Eye (tissue), 1 donor: ENCODE measurements around the gene FOXC1.
A peak's percentile ranks its signal among the peaks of the same experiment; 100 is the strongest.

Experiments used
- DNase-seq: peaks from one replicate; pipeline ENCODE4 v3.0.0-alpha.2; 2015

The FOXC1 gene

DNA sequence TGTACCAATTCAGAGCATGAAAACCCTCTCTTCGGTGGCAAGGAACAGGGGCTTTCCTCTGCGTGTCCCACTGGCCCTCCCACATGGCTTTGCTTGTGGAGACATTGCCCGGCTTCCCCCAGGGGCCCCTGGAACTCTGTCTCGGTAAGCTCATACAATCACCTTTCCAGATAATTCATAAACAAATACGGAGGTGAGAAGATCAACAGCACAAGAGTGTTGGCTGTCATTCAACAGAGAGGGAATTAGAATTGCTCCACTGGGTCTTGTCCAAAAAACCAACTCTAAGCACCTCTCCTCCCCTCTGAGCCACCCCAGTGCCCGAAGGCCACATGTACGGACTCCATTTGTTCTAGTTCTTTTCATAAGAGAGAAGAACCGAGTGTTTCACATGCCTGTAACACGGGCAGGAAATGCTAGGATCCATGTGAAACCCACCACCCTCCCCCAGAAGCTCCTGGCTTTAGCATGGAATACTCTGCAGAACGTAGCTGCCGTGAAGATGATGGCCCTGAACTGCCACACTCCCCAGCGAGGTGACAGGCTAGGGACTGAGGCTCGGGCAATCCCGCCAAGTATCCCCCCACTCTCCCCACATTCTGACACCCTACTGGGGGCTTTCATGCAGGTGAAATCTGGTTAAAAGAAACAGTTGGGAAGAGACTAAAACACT lies 24.6 kb upstream of the FOXC1 start:
- no peak for DNase-seq

DNA sequence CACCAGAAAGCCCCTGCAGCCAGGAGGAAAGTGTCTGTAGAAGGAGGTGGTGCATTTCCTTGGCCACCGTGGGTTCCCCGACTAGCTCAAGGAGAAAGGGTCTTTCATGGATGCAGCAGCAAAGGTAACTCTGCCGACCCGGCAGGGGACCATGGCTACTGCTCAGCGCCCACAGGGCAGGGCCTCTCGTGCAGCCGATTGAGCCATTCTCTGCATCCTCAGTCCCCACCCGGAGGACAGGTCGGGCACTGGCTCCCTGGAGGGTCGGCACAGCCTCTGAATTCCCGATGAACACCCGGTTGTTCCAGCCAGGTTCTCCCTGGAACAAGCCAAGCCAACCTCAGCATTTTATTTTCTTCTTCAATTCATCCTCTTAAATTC lies 24.1 kb upstream of the FOXC1 start:
- no peak for DNase-seq

DNA sequence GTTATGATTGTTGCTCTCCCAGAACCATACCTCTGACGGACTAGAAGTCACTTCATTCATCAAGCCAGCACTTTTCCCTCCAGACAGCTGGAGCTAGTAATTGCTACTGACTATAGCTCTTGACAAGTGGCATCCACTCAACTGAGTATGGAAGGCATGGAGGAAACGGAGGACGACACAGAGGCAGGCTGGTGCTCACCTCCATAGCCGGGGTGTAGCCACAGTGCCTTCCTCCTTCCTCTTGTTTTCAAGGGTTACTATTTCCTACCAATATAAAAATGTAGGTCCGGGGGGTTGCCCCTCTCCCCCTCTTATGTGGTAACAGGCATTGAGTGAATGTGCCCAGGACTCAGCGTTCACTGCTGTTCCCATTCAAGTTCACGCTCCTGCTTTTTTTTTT lies 23.5 kb upstream of the FOXC1 start:
- DNase-seq, result no peak

DNA sequence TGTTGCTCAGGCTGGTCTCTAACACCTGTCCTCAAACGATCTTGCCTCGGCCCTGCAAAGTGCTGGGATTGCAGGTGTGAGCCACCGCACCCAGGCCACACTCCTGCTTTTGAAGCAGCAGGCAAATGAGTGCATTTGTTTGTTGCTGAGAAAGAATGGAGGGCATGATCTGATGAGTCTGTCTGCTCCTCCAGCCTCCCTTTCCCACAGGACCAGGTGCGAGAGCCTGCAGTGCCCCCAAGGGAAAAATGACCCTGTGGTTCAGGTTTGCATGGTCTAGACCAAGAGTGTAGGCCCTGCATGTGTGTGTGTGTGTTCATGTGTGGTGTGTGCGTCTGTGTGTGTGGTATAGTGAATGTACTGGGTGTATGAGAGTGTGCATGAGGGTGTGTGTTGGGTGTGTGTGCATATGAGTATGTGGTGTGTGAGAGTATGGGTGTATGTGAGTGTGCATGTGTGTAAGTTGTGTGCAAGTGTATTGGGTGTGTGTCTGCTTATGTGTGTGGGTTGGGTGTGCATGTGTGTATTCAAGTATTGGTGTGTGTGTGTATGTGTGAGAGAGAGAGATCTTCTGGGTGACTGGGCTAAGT lies 22.8 kb upstream of the FOXC1 start:
- no peak for DNase-seq

DNA sequence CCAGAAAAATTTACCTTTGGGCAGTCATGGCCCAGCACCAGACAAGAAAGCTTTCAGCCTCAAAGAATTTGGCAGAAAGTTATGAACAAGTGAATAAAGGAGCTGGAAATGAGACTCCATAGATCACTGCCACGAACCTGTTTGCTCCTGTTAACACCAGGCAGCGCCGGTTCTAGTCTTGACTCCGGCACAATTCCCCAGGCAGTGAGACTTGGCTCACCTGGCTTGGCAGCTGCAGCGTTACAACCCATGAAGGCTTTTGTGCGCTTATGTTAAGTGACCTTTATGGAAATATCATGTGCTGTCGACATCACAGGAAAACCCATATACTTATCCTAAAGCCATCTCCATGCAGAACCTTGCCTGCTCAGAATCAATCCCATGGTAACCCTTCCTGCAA lies 22.2 kb upstream of the FOXC1 start:
- no peak for DNase-seq

DNA sequence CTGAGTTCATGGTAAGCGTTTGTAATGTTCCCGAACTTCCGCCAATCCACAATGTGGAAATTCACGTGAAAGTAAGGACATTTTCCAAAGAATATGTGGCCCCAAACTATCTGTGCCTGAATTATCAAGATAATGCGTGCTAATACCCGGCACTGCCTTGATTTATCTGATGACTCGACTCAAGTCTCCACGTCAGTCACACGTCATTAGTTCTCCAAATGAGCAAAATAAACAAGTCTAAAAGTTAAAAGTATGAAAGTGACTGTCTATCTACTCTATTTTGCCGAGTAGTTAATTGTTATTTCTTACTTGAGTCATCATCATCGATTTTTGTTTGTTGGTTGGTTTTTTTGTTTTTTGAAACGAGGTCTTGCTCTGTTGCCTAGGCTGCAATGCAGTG lies 21.7 kb upstream of the FOXC1 start:
- no peak for DNase-seq

DNA sequence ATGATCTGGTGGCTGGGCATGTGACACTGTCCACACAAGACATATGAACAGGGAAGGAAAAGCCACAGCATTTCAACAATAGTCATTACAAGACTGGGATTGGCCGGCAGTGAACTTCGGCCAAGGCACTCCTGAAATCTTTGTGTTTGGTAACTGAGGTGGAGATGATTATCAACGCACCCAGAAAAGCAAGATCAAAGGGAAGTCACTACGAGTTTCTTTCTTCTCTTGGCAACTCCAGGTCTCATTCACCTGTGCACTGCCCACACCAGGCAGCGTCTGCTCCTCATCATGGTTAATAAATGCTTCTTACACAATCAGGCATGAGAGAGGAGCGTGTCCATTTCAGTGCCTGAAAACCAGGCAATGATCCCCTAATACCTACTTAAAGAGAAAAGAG lies 20.5 kb upstream of the FOXC1 start:
- DNase-seq, result no peak

DNA sequence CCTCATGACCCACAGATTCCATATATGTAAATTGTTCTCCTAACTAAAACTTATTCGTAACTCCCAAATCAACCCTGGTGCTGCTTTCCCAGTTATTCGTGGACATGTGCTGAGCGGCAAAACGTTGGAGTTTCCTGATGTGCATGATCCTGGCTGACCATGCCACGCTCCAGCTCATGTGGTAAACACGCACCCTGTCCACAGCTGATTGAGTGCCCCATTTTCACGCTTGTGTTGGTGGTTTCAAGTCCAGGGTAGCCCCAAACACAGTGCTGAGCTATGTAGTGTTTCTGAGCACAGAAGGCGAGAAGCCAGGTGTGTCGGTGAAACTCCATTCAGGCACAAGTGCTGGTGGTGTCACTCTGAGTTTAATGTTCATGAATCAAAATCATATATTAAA lies 19.1 kb upstream of the FOXC1 start:
- no peak for DNase-seq

DNA sequence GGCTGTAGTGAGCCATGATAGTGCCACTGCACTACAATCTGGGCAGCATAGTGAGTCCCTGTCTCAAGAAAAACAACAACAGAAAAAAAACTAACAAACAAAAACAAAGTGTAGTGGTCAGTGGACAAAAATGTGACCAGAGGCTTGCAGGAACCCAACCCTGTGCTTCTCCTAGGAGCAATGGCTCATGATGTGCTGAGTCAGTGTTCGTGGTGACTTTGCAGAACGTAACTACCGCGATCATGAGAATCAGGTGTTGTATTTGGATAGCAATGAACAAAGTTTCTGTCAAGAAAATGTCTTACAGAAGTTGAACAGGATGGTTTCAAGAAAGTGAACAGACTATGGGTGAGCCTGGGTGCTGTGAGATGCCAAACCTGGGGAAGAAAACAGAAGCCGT lies 18.5 kb upstream of the FOXC1 start:
- DNase-seq, result no peak

DNA sequence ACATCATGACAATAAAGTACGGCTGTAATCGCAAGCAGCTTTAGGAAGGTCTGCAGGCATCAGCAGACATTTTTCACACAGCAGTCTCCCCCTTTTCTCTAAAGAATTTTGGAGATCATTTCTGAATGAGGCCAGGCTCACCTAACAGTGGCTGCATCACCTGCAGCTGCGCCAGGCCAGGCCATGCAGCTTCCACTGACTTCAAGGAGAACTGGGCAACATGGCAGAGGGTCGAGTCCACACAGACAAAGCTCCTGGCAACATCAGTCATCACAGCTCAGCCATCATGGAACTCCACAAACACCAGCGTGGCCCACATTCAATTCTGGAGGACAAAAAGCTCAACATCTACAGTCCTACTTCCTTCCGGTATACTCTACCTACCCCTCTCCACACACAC lies 17.8 kb upstream of the FOXC1 start:
- no peak for DNase-seq

DNA sequence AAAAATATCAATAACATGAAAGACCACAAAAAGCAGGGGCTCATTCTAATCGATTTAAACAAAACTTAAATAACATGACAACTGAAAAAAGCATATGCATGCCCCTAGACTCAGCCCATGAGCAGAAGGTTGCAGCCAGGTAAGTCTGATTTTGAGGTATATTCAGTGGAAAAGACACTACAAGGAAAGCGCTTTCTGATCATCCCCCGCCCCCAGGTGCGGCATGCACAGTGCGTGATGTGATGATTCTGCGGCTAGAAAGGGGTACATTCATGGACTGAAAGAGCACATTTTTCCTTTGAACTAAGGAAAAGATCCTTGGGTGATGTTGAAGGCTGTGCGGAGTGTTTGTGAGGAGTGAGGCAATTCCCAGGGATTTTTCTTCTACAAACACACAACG lies 16.9 kb upstream of the FOXC1 start:
- no peak for DNase-seq

DNA sequence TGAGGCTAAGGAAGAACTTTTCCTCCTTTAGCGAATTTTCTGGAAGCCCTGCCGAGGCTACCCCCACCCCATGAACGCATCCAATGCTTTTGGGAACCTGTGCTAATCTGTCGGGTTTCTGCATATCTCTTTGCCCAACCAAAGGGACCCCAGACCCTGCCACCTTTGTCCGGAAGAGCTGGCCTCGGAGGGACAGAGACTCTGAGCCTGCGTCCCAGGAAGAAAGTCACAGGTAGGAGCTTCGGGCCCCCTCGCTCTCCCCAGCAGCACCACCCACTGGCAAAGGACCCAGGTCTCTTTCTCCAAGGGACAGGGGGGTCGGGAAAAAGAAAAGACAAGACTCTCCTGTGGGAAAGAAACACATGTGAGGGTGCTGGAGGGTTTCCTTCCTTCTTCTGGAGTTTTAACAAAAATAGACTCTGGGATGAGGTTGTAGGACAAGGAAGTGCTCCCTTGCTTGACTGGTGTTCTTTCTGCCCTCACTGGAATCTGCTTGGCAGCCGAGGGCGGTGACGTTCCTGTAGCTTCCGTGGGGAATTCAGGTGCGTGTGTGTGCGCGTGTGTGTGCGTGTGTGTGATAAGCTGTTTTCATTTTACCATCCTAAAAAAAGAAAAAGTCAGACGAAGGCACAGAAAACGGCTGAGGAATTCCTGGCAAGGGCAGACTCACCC lies 16.3 kb upstream of the FOXC1 start:
- DNase-seq, result no peak

DNA sequence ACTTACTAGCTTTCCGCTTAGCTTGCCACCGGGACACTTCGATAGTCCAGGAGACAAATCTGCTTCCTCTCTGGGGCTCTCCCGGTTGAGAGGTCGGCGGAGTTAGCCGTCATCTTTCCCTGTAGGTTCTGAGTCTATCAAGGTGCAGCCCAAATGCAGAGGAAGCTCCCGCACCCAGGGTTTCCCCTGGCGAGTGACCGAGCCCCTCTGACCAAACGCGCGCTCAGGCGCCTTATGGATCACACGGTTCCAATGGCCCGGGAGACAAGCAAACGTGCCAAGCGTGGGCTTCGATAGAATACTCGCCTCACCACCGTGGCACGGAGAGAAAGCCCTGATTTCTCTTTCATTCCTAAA lies 15.8 kb upstream of the FOXC1 start:
- DNase-seq, result no peak

DNA sequence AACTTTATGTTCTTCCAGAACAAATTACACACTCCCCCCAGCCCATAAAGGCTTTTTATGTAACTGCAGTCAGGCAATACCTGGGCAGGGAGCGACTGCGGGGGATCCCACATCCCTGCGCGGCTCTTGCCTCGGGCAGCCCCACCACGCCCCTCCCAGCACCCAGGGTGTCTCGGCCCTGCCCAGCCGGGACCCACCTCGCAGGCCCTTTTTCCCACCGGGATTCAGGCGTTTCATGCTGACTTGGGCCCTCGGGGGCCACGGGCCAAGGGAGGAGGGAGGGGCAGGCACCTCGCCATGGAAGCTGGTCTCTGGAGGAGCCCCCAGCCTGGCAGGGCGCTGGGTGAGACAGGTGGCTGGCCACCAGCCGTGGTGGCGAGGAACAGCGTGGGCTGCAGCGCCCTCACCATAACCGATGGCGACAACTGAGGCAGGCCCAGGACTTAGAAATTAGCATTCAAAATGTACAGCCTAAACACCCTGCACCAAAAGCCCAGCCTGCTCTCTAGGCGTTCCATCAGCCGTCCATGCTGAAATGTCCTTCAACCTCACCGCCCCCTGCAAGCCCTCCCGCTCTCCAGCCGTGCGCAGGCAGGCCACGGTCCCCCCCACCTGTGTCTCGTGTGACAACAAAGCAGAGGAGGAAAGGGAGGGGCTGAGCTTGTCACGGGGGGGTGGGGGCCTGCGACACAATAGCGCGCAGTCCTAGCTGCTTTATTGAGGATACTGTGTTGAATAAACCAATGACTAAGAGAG lies 15.1 kb upstream of the FOXC1 start:
- DNase-seq, result no peak

DNA sequence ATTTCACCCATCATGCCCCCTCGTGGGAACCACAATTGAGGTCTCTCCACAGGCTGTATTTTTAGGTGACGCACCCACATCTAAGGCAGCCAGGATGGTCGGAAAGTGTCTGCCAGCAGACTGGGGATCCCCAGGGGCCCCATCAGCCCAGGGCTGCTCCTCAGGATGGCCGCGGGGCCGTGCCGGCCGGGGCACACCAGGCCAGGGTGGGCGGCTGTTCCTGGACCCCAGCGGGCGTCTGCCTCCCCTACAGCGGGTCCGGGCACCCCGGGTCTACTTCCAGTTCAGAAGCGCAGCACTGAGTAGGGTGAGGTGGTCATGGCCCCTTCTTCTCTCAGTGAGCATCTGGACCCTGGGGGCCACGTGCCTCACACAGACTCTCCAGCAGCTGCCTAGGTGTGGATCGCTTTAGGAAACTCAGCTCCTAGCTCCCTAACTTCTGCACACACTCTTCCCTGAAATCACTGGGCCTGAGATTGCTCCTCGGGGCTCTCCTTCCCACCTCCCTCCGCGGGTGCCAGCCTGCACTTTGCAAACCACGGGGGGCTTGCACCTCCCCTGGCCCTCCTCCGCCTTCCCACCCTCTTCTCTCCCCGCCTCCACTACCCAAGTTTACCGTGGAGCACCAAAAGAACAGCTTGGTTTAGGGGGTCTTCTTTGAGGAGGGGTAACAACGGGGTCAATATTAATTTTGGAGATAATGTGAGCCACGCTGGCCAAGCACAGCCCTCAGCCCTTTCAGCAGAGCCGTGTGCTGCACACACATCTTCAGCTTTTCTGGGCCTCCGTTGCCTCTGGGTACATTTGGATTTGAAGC lies 14.2 kb upstream of the FOXC1 start:
- no peak for DNase-seq

DNA sequence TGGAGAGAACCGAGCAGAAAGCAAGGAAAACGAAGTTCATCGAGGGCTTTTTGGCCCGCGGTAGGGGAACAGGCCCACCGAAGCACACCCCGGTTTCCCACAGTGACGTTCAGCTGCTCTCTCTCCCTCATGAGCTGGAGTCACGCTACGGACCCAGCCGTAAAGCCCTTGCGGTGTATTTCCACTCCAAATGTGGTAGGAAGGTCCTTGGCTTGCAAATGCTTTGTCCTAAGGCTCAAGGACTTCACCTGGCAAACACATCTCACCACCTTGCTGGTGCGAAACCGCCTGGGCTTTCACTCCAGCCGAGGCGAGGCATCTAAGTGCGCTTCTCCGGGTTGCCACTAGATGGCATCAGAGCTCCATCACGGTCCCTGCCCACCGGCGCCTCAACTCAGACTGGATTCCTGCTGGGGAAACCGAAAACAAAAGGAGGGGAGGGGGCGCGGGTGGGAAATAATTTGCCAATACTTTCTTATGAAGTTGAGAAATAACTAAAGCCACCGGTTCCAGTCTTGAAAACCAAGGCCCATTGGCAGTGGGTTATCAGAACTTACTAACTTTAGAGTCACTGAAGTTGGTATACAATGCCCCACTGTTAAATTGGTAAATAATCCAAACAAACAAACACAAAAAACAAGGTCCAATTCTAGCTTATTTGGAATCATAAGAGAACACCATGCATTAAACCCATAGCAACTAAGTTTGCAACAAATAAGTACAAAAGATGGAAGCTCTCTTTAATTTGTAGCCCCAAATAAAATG lies 13.4 kb upstream of the FOXC1 start:
- DNase-seq, result peak; percentile 87

DNA sequence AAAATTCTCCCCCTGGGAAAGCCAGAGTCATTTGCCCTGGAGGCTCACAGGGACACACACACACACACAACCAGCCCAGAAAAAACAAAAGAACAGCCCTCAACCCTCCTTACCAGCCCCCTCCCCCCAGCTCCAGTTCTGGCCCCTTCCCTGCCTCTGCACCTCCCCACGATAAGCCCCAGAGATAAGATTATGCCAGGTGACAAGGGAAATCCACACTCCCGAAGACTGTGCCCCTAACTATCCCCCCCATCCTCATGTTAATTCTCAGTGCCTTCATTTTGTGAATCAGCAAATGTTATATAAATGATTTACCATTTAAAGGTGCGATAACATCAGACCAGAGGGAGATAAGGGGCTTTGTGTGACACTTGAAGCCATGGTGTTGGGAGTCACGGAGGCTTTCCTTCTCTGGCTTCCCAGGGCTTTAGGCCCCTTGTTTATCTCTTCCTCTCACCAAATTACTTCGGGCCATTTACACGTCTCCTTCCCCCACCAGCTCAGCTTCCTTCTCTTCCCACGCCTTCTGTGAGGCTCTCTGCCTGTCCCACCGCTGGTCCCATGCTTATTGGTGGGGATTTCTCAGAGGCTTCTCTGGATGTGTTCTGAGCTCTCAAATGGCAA lies 12.5 kb upstream of the FOXC1 start:
- DNase-seq, result peak; percentile 17

DNA sequence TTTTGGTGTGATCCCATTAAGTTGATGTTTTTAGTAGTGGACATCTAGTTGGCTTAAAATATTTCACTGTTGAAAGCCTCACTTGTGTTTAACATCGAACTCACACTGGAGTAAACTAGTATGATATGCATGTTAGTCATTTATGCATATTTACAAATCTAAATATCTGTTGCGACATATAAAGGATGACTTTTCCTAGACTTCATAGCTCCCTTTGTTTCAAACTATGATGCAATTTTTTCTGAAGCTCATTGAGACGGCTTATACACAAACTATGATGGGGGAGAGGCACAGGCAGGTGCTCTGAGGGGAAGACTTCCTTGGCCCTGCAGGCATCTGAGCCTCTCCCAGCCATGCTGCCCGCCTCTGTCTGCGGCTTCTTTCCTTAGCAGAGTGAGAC lies 11.8 kb upstream of the FOXC1 start:
- DNase-seq, result peak; percentile 18

DNA sequence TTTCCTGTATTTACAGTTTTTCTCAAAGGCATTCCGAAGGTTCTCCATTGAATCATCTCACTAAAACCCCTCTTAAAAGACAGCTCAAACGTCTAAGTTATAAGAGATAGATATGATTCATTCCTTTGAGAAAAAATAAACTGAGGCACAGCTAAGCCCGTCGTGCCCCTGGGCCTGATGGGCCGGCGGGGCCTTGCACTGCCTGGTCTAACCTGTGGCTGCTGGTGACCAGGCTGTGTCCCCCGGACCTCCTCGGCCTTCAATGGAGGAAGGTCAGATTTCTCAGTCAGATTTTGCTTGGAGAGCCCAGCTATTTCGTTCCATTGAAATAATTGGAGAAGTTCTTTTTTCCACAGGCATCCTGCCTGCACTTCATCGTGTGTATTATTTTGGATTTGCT lies 11.3 kb upstream of the FOXC1 start:
- no peak for DNase-seq

DNA sequence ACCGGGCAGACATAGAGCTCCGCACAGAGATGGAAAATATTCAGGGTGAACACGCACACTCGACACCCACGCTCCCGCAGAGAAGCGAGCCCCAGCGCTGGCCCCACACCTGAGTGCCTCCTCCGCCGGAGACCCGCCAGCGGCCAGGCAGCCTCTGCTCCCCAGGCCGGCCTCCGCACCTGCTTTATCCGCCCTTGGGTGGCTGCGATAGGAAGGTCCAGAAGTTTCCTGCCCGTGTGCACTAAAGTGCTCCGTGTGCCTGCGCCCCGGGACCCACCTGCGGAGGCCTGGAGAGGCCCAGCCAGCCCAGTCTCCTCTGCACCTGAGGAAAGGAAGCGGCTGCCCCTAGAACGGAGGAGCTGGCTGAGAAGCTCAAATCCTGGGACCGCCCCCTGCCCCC lies 10.8 kb upstream of the FOXC1 start:
- no peak for DNase-seq

DNA sequence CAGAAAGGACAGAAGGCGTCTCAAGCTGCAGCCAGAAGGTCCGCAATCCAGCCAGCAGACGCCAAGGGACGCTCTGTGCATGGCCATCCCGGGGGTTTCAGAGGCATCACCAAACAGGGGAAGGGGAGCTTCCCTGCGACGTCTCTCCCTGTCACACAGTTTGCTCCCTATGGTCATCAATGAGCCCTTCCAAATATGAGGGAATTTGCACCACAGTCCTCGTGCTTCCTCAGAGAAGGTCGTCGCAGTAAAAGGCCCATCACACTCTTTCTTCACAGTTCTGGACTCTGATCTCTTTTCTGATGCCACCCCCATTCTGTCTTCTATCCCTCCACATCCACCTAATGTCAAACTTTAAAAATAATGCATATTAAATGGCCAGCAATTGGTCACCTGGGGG lies 10.2 kb upstream of the FOXC1 start:
- peak; percentile 6 for DNase-seq
